Osteoblast (primary cell): ENCODE measurements around the gene SLC12A5. TPM values are rescaled to one million over a fixed set of nuclear protein-coding genes. Genes with fewer than 3 reads are reported as not detected.
A peak's percentile ranks its signal among the peaks of the same experiment; 100 is the strongest.

Source experiments
- DNase-seq: peaks from one replicate; pipeline ENCODE4 v3.0.0; 2011; ENCODE audit warnings: low spot score, mixed read lengths; ENCODE audit not compliant: insufficient read length; ENCODE audit errors: missing footprints
- H2AFZ ChIP-seq: 2 replicates; pipeline ENCODE4 v1.6.0; 2011; ENCODE audit warnings: mild to moderate bottlenecking, low read length
- H3K27ac ChIP-seq: 2 replicates; pipeline ENCODE4 v1.5.1; 2011; ENCODE audit warnings: mild to moderate bottlenecking, low read depth, low read length, moderate library complexity
- H3K27me3 ChIP-seq: 2 replicates; pipeline ENCODE4 v1.6.0; 2012; ENCODE audit warnings: mild to moderate bottlenecking, control low read depth, inconsistent platforms, low read length, moderate library complexity; ENCODE audit not compliant: insufficient read depth
- H3K36me3 ChIP-seq: 2 replicates; pipeline ENCODE4 v1.5.1; 2011; ENCODE audit warnings: mild to moderate bottlenecking, low read length, control low read depth, moderate library complexity; ENCODE audit not compliant: insufficient read depth
- H3K4me1 ChIP-seq: 2 replicates; pipeline ENCODE4 v1.5.1; 2011; ENCODE audit warnings: mild to moderate bottlenecking, low read length, control low read depth, moderate library complexity; ENCODE audit not compliant: insufficient read depth
- H3K4me2 ChIP-seq: 2 replicates; pipeline ENCODE4 v1.6.0; 2011; ENCODE audit warnings: mild to moderate bottlenecking, low read length; ENCODE audit not compliant: insufficient read depth
- H3K4me3 ChIP-seq: fragments of 200-600 bp; sonication (generic); 3 replicates; pipeline ENCODE4 v1.5.1; 2012; ENCODE audit warnings: mild to moderate bottlenecking, low read length, inconsistent platforms; ENCODE audit not compliant: insufficient read depth
- H3K79me2 ChIP-seq: 2 replicates; pipeline ENCODE4 v1.6.0; 2012; ENCODE audit warnings: mild to moderate bottlenecking, low read length, control low read depth, inconsistent platforms; ENCODE audit not compliant: insufficient read depth
- H3K9me3 ChIP-seq: 2 replicates; pipeline ENCODE4 v1.5.1; 2011; ENCODE audit warnings: low read depth, low read length, control low read depth
- H4K20me1 ChIP-seq: 2 replicates; pipeline ENCODE4 v1.6.0; 2012; ENCODE audit warnings: mild to moderate bottlenecking, low read length, control low read depth; ENCODE audit not compliant: insufficient read depth
- total RNA-seq: library from RNA; depleted of rRNA; stranded (reverse); fragments of >200 nt; gene quantifications from 2 replicates; pipeline ENCODE4 v1.2.3, GENCODE V29; 2012
- TF ChIP-seq, protein P1 (sequence below): IDR thresholded peaks from 2 replicates; pipeline ENCODE4 v1.5.1; 2011; ENCODE audit warnings: mild to moderate bottlenecking, low read depth, low read length, moderate library complexity; ENCODE audit errors: extremely low read depth

The SLC12A5 gene
- total RNA-seq, 1 donor: under 0.01 TPM

DNA sequence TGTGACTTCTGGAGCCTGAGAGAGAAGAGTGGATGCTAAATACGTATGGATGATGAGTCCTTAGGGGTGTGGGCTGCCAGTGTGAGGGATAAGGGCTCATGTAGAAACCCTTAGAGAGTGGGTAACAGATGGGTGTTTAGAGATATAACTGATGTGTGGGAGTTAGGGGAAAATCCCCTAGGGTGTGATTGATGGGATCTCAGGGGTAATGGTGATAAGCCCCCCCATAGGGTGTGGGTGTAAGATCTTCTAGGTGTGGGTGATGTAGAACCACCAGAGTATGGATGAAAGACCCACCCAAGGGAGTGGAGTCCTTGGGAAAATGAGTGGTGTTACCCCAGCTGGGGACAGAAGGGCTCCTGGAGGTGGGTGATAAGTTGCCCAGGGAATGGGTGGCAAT, 26.3 kb downstream of the SLC12A5 start:
- TF ChIP-seq, protein P1, sequence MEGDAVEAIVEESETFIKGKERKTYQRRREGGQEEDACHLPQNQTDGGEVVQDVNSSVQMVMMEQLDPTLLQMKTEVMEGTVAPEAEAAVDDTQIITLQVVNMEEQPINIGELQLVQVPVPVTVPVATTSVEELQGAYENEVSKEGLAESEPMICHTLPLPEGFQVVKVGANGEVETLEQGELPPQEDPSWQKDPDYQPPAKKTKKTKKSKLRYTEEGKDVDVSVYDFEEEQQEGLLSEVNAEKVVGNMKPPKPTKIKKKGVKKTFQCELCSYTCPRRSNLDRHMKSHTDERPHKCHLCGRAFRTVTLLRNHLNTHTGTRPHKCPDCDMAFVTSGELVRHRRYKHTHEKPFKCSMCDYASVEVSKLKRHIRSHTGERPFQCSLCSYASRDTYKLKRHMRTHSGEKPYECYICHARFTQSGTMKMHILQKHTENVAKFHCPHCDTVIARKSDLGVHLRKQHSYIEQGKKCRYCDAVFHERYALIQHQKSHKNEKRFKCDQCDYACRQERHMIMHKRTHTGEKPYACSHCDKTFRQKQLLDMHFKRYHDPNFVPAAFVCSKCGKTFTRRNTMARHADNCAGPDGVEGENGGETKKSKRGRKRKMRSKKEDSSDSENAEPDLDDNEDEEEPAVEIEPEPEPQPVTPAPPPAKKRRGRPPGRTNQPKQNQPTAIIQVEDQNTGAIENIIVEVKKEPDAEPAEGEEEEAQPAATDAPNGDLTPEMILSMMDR: no peak
- Histone ChIP-seq H3K27ac (no peak overlapping the region), H3K79me2 (no peaks in the 10 kb centered on the region), H3K4me3 (no peak overlapping the region), H3K4me2 (no peak overlapping the region), H3K9me3 (no peaks in the 10 kb centered on the region), H3K36me3 (no peaks in the 10 kb centered on the region), H2AFZ (no peak overlapping the region), H3K4me1 (peaks cover 6% of the 10 kb centered on the region), H4K20me1 (peaks cover 36% of the 10 kb centered on the region), H3K27me3 (peaks cover 20% of the 10 kb centered on the region)
- DNase-seq: no peak

DNA sequence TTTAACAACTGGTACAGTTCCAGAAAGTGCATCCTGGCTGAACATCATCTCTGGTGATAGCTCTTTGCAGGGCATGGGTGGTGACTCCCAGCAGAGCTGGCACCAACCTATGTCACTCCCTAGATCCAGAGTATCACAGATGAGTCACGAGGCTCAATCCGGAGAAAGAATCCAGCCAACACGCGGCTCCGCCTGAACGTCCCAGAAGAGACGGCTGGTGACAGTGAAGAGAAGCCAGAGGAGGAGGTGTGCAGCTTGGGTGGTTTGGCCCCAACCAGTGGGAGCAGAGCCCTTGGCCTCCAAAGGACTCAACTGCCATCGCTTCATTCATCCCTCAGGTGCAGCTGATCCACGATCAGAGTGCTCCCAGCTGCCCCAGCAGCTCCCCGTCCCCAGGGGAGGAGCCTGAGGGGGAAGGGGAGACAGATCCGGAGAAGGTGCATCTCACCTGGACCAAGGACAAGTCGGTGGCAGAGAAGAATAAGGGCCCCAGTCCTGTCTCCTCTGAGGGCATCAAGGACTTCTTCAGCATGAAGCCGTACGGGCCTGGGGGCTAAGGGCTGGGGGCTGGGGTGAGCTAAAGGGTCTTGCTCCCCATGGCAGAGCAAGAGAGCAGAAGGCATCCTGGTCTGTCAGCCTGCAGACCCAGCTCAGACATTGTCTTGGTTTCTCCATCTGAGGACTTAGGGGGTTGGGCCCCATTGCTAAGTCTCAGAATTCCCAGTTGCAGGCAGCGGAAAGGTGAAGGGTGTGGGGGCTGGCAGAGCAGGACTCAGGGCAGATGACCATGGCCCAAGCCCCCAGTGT, 27.2 kb downstream of the SLC12A5 start:
- Histone ChIP-seq H4K20me1 (peaks cover 45% of the 10 kb centered on the region), H3K4me1 (peaks cover 6% of the 10 kb centered on the region), H3K4me2 (no peak overlapping the region), H3K27ac (no peak overlapping the region), H3K4me3 (no peak overlapping the region), H3K79me2 (no peaks in the 10 kb centered on the region), H3K36me3 (peaks cover 5% of the 10 kb centered on the region), H3K9me3 (no peaks in the 10 kb centered on the region), H2AFZ (no peak overlapping the region), H3K27me3 (peaks cover 20% of the 10 kb centered on the region)
- TF ChIP-seq, protein P1: no peak
- DNase-seq: peak; percentile 69

DNA sequence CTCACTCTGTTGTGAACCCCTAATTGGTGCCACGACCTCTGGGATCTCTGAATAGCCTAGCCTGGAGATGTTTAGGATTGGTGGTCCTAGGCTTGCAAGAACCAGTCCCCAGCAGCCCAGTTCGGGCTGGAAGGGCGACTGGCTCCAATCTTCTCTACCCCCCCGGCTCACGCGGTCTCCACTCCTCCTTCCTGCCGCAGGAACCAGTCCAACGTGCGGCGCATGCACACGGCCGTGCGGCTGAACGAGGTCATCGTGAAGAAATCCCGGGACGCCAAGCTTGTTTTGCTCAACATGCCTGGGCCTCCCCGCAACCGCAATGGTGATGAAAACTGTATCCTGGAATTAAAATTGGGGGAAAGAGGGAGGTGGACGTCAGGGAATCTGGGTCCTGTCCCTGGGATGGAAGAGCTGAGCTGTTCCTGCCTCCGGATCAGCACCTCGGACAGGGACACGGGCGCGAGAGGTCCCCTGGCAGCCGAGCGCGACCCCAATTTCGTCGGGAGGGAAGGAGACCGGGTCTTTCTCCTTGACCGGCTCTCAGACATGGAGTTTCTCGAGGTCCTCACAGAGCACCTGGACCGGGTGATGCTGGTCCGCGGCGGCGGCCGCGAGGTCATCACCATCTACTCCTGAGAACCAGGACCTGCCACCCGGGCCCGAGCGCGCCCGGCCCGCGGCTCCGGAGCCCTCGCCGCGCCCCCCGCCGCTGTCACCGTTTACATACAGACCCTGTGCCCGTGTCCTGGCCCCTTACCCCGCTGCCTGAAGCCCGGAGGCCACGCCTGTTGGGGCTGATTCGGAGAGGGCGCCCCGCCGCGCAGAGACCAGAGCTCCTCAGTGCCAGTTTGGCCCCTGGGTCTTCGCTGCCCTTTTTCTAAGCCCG, 28.2 kb downstream of the SLC12A5 start:
- Histone ChIP-seq H3K4me1 (peaks cover 6% of the 10 kb centered on the region), H3K27ac (no peak overlapping the region), H3K79me2 (no peaks in the 10 kb centered on the region), H3K36me3 (peaks cover 15% of the 10 kb centered on the region), H3K4me2 (peak overlapping the region; percentile 83), H3K27me3 (peaks cover 20% of the 10 kb centered on the region), H3K4me3 (no peak overlapping the region), H4K20me1 (peaks cover 54% of the 10 kb centered on the region), H3K9me3 (no peaks in the 10 kb centered on the region), H2AFZ (no peak overlapping the region)
- TF ChIP-seq, protein P1: no peak
- peak; percentile 90 for DNase-seq
